Glomerular visceral epithelial cell (primary cell): Measurements from ENCODE around the gene TM6SF1.
"Not testable (repeated sequence)": the region's sequence is repeated elsewhere in the genome, so short reads cannot be mapped to it uniquely, and the experiment has no call there.

Source experiments
- DNase-seq: peaks from one replicate; pipeline ENCODE4 v3.0.0-alpha.2; 2016; ENCODE audit errors: extremely low spot score

The TM6SF1 gene

GRCh38 chr15:83106994-83107840 is at the start of gene TM6SF1:
TSS of gene TM6SF1 (plus strand) at chr15:83107645. CDS start at chr15:83107681, 36 bp downstream.
- DNase-seq, result peak; percentile 9

- no peak for DNase-seq
These were observed 49.6 kb upstream of the TM6SF1 start for GRCh38 chr15:83057696-83058376.

DNA sequence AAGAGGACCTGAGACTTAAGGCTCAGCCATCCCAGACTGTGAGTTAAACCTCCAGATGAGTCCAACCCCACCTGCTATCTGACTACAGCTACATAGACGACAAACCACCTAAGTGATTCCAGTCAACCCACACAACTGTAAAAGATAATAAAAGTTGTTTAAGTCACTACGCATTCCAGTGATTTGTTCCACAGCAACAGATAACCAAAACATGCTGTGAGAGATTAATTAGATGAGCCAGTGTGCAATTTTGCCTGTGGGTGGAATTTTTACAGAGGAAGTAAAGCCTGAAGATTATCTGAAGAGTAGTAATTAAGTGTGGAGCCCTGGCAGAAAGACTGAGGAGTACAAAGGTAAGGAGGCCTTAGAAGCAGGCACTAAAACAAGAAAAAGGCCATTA is 45.8 kb upstream of the TM6SF1 start:
- DNase-seq, result peak; percentile 22

DNA sequence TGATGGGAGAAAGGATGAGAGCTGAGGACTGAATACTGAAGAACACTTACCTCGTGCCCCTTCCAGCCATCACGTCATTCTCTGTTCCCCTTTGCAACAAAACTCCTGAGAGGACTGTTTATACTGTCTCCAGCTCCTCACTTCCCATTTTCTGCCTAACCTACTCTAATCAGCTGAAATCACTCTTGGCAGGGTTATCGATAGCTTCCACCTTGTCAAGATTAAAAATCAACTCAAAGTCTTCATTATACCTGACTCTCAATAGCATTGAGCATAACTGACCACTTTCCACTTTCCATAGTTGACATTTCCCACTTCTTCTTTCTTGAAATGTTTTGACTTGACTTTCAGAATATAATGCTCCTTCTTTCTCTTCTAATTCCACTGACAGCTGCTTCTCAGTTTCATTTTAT is 44.7 kb upstream of the TM6SF1 start:
- no peak for DNase-seq

GRCh38 chr15:83063551-83063950 is 43.9 kb upstream of the TM6SF1 start:
- no peak for DNase-seq

GRCh38 chr15:83064859-83065258 is 42.6 kb upstream of the TM6SF1 start:
- DNase-seq, result no peak

DNA sequence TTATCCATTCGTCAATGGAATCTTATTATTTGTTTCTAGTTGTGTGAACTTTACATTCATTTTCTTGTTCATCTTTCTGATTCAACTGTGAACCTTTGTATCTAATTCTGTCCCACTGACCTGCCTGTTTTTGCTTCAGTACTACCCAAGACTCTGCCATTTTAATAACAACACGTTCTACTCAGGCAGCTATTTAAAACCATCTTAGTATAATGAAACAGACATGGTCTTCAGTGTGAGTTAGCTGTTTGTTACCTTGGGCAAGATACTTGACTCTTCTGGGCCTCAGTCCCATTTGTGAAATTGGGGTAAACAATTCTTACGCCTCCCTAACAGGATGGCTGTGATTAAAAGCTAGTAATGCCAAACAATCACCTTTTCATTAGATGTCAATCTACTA is 42.0 kb upstream of the TM6SF1 start:
- DNase-seq, result no peak

- peak; percentile 20 for DNase-seq
These were observed 41.3 kb upstream of the TM6SF1 start for GRCh38 chr15:83066034-83066733.

- peak; percentile 96 for DNase-seq
These were observed 40.5 kb upstream of the TM6SF1 start, which contains the start of gene BTBD1 for GRCh38 chr15:83066734-83067637. TSS of gene BTBD1 (minus strand) at chr15:83067252. CDS start at chr15:83067151, 101 bp downstream.

DNA sequence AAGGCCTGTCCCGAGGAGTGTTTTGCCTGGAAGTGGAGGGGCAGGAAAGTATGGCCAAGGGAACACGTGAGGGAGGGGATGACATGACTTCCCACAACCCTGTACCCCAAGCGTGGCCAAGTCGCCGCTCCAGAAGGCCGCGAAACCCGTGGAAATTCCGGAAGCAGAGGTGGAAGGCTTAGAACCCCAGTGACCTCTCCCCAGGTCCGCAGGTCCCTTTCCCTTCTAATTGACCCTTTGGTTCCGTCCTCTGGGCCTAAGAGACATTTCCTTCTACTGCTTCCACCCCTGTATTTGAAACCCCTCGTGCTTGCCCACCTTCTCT is 39.8 kb upstream of the TM6SF1 start:
- no peak for DNase-seq

DNA sequence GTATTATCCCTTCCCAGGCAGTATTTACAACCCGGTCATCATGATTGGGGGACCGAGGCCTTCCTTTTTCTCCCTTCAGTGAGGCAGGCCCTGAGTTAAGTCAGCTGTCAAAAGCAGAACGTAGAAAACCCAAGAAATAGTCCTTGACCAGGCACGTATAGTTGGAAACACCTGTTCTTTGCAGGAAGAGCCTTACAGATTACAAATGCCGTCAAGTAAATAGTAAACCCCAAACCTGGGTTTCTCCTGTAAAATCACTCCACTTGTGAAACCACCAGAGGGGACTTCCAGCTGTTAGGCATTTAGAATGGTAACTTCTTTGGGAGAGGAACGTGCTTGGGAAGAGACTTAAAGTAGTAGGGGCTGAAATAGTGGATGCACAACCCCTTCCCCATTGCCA is 39.4 kb upstream of the TM6SF1 start:
- no peak for DNase-seq

DNA sequence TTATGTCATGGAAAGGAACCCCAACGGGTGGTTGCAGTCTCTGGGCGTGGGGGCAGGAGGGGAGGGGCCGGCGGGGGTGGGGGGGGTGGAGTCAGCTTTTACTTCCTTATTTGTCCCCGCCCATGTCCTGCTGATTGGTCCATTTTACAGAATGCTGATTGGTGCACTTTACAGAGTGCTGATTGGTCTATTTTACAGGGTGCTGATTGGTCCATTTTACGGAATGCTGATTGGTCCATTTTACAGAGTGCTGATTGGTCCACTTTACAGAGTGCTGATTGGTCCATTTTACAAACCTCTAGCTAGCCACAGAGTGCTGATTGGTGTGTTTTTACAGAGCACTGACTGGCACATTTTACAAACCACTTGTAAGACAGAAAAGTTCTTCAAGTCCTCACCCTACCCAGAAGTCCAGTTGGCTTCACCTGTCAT is 38.2 kb upstream of the TM6SF1 start:
- DNase-seq, result not testable (repeated sequence)

- DNase-seq, result no peak
These were observed 29.8 kb upstream of the TM6SF1 start for GRCh38 chr15:83077491-83078230.

GRCh38 chr15:83078712-83079111 is 28.7 kb upstream of the TM6SF1 start:
- no peak for DNase-seq

GRCh38 chr15:83081256-83082014 is 26.0 kb upstream of the TM6SF1 start:
- DNase-seq, result no peak

- no peak for DNase-seq
These were observed 24.6 kb upstream of the TM6SF1 start for GRCh38 chr15:83082730-83083386.

DNA sequence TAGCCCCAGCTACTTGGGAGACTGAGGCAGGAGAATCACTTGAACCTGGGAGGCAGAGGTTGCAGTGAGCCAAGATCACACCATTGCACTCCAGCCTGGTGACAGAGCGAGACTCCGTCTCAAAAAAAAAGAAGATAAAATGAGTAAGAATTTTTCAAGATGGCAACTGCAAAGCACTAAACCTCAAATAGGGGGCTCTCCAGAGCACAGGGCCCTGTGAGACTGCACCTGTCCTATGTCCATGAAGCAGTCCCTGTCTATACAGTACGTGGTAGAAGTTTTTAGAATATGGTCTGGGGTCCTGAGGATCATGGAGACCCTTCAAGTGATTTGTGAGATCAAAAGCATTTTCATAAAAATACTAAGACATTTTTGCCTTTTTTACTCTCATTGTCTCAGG is 22.0 kb upstream of the TM6SF1 start:
- not testable (repeated sequence) for DNase-seq

- not testable (repeated sequence) for DNase-seq
These were observed 21.4 kb upstream of the TM6SF1 start for GRCh38 chr15:83085864-83086552.

- DNase-seq, result no peak
These were observed 19.9 kb upstream of the TM6SF1 start for GRCh38 chr15:83087576-83087975.
